GM19035 (cell line): ENCODE results near the gene RAB5B.
"Not testable (repeated sequence)": the region's sequence is repeated elsewhere in the genome, so short reads cannot be mapped to it uniquely, and the experiment has no call there.

Experiments
- ATAC-seq: cut with Tn5 transposase; IDR thresholded peaks from one replicate; pipeline ENCODE4 v1.9.1; 2021; ENCODE audit not compliant: unreplicated experiment

Gene RAB5B

GRCh38 chr12:56013482-56013881, 39.6 kb downstream of the RAB5B start:
- ATAC-seq: no peak

GRCh38 chr12:56014205-56014604, 40.3 kb downstream of the RAB5B start:
- ATAC-seq: no peak

- ATAC-seq: no peak
Measured at GRCh38 chr12:56017181-56017580, 43.3 kb downstream of the RAB5B start.

- no peak for ATAC-seq
Measured at GRCh38 chr12:56018356-56018755, 44.5 kb downstream of the RAB5B start.

GRCh38 chr12:56020423-56021184, 46.7 kb downstream of the RAB5B start, which contains the start of gene IKZF4:
Gene IKZF4 (plus strand): TSS chr12:56021043. CDS start chr12:56021494, 451 bp downstream.
- no peak for ATAC-seq

- ATAC-seq: no peak
Measured at GRCh38 chr12:56021889-56022497, 48.1 kb downstream of the RAB5B start.

- ATAC-seq: no peak
Measured at GRCh38 chr12:56028511-56029165, 54.8 kb downstream of the RAB5B start.

- ATAC-seq: no peak
Measured at GRCh38 chr12:56029166-56029519, 55.3 kb downstream of the RAB5B start.

GRCh38 chr12:56029666-56030293, 55.9 kb downstream of the RAB5B start:
- ATAC-seq: peak; percentile 53

- ATAC-seq: no peak
Measured at GRCh38 chr12:56031987-56032386, 58.1 kb downstream of the RAB5B start.

- ATAC-seq: no peak
Measured at GRCh38 chr12:56034586-56035332, 60.9 kb downstream of the RAB5B start.

- ATAC-seq: no peak
Measured at GRCh38 chr12:56037161-56037560, 63.3 kb downstream of the RAB5B start.

- no peak for ATAC-seq
Measured at GRCh38 chr12:56038022-56038655, 64.3 kb downstream of the RAB5B start.

GRCh38 chr12:56040151-56040550, 66.3 kb downstream of the RAB5B start:
- no peak for ATAC-seq

- ATAC-seq: no peak
Measured at GRCh38 chr12:56040963-56041551, 67.2 kb downstream of the RAB5B start.

GRCh38 chr12:56041552-56042429, 67.9 kb downstream of the RAB5B start, which contains the start of gene RPS26:
Gene RPS26 (plus strand): TSS chr12:56041918. CDS start chr12:56042167, 249 bp downstream.
- ATAC-seq: peak; percentile 94

- not testable (repeated sequence) for ATAC-seq
Measured at GRCh38 chr12:56042430-56042813, 68.5 kb downstream of the RAB5B start.

GRCh38 chr12:56042843-56043242, 69.0 kb downstream of the RAB5B start:
- ATAC-seq: no peak
